Adipocyte (in vitro differentiated cells): ENCODE results near the gene CLCN7.

Experiments
- DNase-seq: peaks from one replicate; pipeline ENCODE4 v3.0.0-alpha.2; 2015; ENCODE audit warnings: low read depth
- H3K27me3 ChIP-seq: replicated peaks from 2 replicates; pipeline ENCODE4 v1.7.0; 2013; ENCODE audit warnings: mild to moderate bottlenecking, low read length, moderate library complexity; ENCODE audit not compliant: control insufficient read depth, insufficient read depth
- H3K36me3 ChIP-seq: 2 replicates; pipeline ENCODE4 v1.7.0; 2013; ENCODE audit warnings: low read length, mild to moderate bottlenecking, moderate library complexity; ENCODE audit not compliant: control insufficient read depth, insufficient read depth, severe bottlenecking
- H3K4me1 ChIP-seq: 2 replicates; pipeline ENCODE4 v1.7.0; 2013; ENCODE audit warnings: mild to moderate bottlenecking, low read length, moderate library complexity; ENCODE audit not compliant: control insufficient read depth, insufficient read depth
- H3K4me3 ChIP-seq: 2 replicates; pipeline ENCODE4 v1.7.0; 2013; ENCODE audit warnings: mild to moderate bottlenecking, low read length, moderate library complexity
- H3K9ac ChIP-seq: 2 replicates; pipeline ENCODE4 v1.7.0; 2013; ENCODE audit warnings: mild to moderate bottlenecking, low read length, moderate library complexity
- H3K9me3 ChIP-seq: 2 replicates; pipeline ENCODE4 v1.7.0; 2013; ENCODE audit warnings: mild to moderate bottlenecking, low read length, moderate library complexity; ENCODE audit not compliant: control insufficient read depth

Gene CLCN7

GRCh38 chr16:1401061-1401757 is 73.6 kb downstream of the CLCN7 start:
- DNase-seq = no peak
- Histone ChIP-seq H3K4me1 (no peaks in the 10 kb centered on the region), H3K9me3 (no peaks in the 10 kb centered on the region), H3K9ac (no peak overlapping the region), H3K36me3 (peaks cover 31% of the 10 kb centered on the region), H3K27me3 (no peaks in the 10 kb centered on the region), H3K4me3 (no peak overlapping the region)

DNA sequence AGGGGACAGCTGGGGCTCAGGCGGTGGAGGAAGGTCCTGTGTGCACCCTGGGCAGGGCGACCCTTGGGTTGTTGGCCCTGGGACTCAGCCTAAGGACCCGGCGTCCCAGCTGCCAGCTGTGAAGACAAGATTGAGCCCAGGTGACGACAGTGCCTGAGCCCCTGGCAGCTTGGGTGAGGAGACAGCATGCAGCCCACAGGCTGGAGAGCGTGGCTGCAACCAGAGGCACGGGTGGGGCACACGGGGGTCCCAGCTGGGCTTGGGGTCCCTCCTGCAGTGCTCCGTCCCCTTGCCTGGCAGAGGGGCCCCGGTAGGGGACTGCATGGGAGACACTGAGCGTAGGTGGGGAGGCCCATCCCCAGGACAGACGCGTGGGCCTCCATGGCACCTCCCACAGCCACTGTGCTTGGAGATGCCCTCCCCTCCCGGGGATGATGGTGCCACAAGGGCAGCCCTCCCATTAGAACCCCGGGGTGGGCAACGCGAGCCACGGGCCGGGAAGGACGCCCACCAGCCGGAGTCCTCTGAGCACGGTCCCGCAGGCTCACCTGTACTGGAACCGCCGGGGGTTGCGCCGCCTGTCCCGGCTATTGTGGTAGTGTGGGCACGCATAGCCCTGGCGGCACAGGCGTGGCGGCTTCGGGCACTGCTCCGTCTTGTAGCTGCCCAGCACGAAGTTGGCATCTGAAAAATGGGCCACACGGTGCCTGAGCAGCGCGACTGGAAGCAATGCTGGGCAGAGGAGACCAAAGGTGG is 75.8 kb downstream of the CLCN7 start:
- H3K36me3 ChIP-seq = peaks cover 31% of the 10 kb centered on the region
- no peak for DNase-seq
- no peak overlapping the region for H3K9ac ChIP-seq
- H3K27me3 ChIP-seq = no peaks in the 10 kb centered on the region
- no peak overlapping the region for H3K4me3 ChIP-seq
- no peaks in the 10 kb centered on the region for H3K9me3 ChIP-seq
- H3K4me1 ChIP-seq = no peaks in the 10 kb centered on the region

DNA sequence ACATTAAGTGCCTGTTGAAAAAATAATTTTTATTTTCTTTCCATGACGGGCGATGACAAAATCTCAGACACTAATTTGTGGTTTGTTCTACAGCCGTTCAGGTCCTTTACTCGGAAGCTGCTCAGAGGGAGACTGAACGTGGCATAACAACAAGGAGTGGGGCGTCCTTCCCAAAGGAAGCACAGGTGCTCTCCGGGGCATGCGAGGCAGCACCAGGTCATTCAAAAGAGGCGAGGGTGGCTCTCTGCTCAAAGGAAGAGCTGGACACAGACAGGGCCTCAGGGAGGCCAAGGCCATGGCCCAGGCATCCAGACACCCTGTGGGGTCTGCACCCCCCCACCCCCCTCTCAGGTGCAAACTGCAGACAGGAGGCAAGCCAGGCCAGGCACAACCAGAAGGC is 76.5 kb downstream of the CLCN7 start:
- H3K4me3 ChIP-seq = no peak overlapping the region
- no peaks in the 10 kb centered on the region for H3K9me3 ChIP-seq

GRCh38 chr16:1397779-1398178 is 77.0 kb downstream of the CLCN7 start:
- no peaks in the 10 kb centered on the region for H3K27me3 ChIP-seq
- H3K4me1 ChIP-seq = no peaks in the 10 kb centered on the region
- no peak overlapping the region for H3K4me3 ChIP-seq
- H3K36me3 ChIP-seq = peaks cover 38% of the 10 kb centered on the region
- no peak overlapping the region for H3K9ac ChIP-seq
- no peak for DNase-seq
- H3K9me3 ChIP-seq = no peaks in the 10 kb centered on the region

More for the DNA sequence above, 76.5 kb downstream of the CLCN7 start:
- no peak for DNase-seq
- peaks cover 37% of the 10 kb centered on the region for H3K36me3 ChIP-seq
- no peaks in the 10 kb centered on the region for H3K27me3 ChIP-seq
- H3K9ac ChIP-seq = no peak overlapping the region
- no peaks in the 10 kb centered on the region for H3K4me1 ChIP-seq

DNA sequence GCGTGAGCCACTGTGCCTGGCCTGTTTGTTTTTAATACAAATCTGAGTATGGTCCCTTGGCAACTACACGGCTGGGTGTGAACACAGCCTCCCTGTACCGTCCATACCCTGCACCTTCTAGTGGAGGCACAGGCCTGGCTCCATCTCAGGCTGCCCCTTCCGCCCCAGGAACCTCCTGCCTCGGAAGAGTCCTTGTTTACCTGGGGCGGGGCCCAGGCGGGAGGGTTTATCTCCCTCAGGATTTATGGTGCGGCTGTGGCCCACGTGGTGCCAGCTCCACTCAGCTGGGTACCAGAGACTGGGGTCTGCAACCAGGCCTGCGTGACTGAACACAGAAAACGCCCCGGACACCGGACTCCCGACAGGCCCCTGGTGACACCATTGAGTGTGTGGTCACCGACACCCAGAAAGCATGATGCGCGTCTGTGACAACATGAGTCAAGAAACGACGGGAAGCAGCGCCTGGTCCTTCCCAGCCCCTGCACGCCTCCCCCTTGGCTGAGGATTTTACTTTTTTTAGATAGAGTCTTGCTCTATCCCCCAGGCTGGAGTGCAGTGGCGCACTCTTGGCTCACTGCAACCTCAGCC is 79.3 kb downstream of the CLCN7 start:
- no peaks in the 10 kb centered on the region for H3K9me3 ChIP-seq
- H3K27me3 ChIP-seq = no peaks in the 10 kb centered on the region
- H3K4me1 ChIP-seq = no peaks in the 10 kb centered on the region
- DNase-seq = no peak
- H3K9ac ChIP-seq = no peak overlapping the region
- H3K36me3 ChIP-seq = peaks cover 41% of the 10 kb centered on the region
- H3K4me3 ChIP-seq = no peak overlapping the region
